ENCODE data around the gene NEDD4L. TPM values are rescaled to one million over a fixed set of nuclear protein-coding genes. Genes with fewer than 3 reads are reported as not detected.

NEDD4L gene
- total RNA-seq, 1 experiment from 2014 or later = 42.9 TPM

- H3K27me3 ChIP-seq (ENCODE audit: control insufficient read depth, insufficient read depth, low read length) = no peaks in the 10 kb centered on the region
- H3K9me3 ChIP-seq (ENCODE audit: control insufficient read depth, insufficient read depth, low read depth, low read length) = no peaks in the 10 kb centered on the region
- intact Hi-C loops (cut with micrococcal nuclease; ENCODE audit: unreplicated experiment) = no loop called here
- POLR2A ChIA-PET = no interaction called here
- TF ChIP-seq POLR2AphosphoS5 (IDR thresholded peaks at IDR 0.05; ENCODE audit: low read depth, low read length) = no peak
- TF ChIP-seq, protein P1, sequence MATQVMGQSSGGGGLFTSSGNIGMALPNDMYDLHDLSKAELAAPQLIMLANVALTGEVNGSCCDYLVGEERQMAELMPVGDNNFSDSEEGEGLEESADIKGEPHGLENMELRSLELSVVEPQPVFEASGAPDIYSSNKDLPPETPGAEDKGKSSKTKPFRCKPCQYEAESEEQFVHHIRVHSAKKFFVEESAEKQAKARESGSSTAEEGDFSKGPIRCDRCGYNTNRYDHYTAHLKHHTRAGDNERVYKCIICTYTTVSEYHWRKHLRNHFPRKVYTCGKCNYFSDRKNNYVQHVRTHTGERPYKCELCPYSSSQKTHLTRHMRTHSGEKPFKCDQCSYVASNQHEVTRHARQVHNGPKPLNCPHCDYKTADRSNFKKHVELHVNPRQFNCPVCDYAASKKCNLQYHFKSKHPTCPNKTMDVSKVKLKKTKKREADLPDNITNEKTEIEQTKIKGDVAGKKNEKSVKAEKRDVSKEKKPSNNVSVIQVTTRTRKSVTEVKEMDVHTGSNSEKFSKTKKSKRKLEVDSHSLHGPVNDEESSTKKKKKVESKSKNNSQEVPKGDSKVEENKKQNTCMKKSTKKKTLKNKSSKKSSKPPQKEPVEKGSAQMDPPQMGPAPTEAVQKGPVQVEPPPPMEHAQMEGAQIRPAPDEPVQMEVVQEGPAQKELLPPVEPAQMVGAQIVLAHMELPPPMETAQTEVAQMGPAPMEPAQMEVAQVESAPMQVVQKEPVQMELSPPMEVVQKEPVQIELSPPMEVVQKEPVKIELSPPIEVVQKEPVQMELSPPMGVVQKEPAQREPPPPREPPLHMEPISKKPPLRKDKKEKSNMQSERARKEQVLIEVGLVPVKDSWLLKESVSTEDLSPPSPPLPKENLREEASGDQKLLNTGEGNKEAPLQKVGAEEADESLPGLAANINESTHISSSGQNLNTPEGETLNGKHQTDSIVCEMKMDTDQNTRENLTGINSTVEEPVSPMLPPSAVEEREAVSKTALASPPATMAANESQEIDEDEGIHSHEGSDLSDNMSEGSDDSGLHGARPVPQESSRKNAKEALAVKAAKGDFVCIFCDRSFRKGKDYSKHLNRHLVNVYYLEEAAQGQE (IDR thresholded peaks at IDR 0.05; ENCODE audit: insufficient read depth in 1 of 2, low read depth in 2 of 2, low read length in 1 of 2) = no peak
- no peak for TF ChIP-seq SIN3A (IDR thresholded peaks at IDR 0.05; ENCODE audit: borderline replicate concordance, insufficient read depth, low read depth, low read length)
- no peak for TF ChIP-seq TCF7L2 (IDR thresholded peaks at IDR 0.05; ENCODE audit: low read depth, low read length)
- TF ChIP-seq, protein P2, sequence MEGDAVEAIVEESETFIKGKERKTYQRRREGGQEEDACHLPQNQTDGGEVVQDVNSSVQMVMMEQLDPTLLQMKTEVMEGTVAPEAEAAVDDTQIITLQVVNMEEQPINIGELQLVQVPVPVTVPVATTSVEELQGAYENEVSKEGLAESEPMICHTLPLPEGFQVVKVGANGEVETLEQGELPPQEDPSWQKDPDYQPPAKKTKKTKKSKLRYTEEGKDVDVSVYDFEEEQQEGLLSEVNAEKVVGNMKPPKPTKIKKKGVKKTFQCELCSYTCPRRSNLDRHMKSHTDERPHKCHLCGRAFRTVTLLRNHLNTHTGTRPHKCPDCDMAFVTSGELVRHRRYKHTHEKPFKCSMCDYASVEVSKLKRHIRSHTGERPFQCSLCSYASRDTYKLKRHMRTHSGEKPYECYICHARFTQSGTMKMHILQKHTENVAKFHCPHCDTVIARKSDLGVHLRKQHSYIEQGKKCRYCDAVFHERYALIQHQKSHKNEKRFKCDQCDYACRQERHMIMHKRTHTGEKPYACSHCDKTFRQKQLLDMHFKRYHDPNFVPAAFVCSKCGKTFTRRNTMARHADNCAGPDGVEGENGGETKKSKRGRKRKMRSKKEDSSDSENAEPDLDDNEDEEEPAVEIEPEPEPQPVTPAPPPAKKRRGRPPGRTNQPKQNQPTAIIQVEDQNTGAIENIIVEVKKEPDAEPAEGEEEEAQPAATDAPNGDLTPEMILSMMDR (IDR thresholded peaks at IDR 0.05) = no peak
- H3K27ac ChIP-seq (ENCODE audit: low read length) = no peak overlapping the region
- no peaks in the 10 kb centered on the region for H3K4me1 ChIP-seq (ENCODE audit: control insufficient read depth, insufficient read depth, low read length)
- no peaks in the 10 kb centered on the region for H3K36me3 ChIP-seq (ENCODE audit: control insufficient read depth, insufficient read depth, low read length)
- no peak for DNase-seq (ENCODE audit: low read depth, low spot score)
- in situ Hi-C loops (cut with HindIII; ENCODE audit: low pct_unique_long_range_greater_than_20kb, low sequenced_read_pairs) = no loop called here
- H3K4me3 ChIP-seq (ENCODE audit: low read depth in 2 of 2, low read length in 2 of 2) = no peak overlapping the region
- no TSS peak for BruUV-seq (replicated peaks)
- ATAC-seq = no peak
- CTCF ChIA-PET = no interaction called here
These were observed 33.3 kb downstream of the NEDD4L start for GRCh38 chr18:58077329-58077728.

DNA sequence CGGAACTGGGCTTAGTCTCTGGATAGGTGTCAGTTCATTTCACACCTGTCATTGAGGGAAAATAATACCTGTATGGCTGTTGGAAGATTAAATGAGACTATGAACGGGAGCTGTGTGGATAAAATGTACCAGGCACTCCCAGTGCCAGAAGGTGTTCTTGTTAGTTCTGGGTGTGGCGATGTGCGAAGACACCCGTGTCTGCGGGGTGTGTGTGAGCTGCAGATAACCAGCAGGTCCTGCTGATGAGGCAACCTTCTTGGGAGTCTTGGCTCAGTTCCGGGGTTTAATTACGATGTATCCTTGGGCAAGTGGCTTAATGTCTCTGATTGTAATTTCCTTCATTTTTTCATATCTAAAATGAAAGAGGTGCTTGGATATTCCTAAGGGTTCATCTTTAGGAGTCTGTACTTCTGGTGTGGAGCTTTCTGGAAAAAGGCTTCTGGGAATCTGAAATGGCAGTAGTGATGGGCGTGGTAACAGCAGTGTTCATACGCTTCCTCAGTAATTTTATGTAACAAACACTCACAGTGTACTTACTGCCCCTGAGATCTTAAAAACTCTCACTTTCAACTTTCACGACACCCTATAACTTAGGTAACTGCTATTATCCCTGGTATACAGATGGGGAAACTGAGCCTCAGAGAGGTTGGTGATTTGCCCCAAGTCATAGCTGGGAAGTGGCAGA lies 35.0 kb downstream of the NEDD4L start:
- Histone ChIP-seq H3K27ac (ENCODE audit: low read length) (no peak overlapping the region), H3K36me3 (ENCODE audit: control insufficient read depth, insufficient read depth, low read length) (no peaks in the 10 kb centered on the region), H3K27me3 (ENCODE audit: control insufficient read depth, insufficient read depth, low read length) (no peaks in the 10 kb centered on the region), H3K9me3 (ENCODE audit: control insufficient read depth, insufficient read depth, low read depth, low read length) (no peaks in the 10 kb centered on the region), H3K4me3 (ENCODE audit: low read depth in 2 of 2, low read length in 2 of 2) (no peak overlapping the region), H3K4me1 (ENCODE audit: control insufficient read depth, insufficient read depth, low read length) (no peaks in the 10 kb centered on the region)
- DNase-seq (ENCODE audit: low read depth, low spot score) (no peak), ATAC-seq (no peak)
- CTCF ChIA-PET = no interaction called here
- in situ Hi-C loops (cut with HindIII; ENCODE audit: low pct_unique_long_range_greater_than_20kb, low sequenced_read_pairs) = no loop called here
- TF ChIP-seq TCF7L2 (IDR thresholded peaks at IDR 0.05; ENCODE audit: low read depth, low read length) (no peak), POLR2AphosphoS5 (IDR thresholded peaks at IDR 0.05; ENCODE audit: low read depth, low read length) (no peak), SIN3A (IDR thresholded peaks at IDR 0.05; ENCODE audit: borderline replicate concordance, insufficient read depth, low read depth, low read length) (no peak)
- TF ChIP-seq, protein P1 (IDR thresholded peaks at IDR 0.05; ENCODE audit: insufficient read depth in 1 of 2, low read depth in 2 of 2, low read length in 1 of 2) = no peak
- TF ChIP-seq, protein P2 (IDR thresholded peaks at IDR 0.05) = no peak
- intact Hi-C loops (cut with micrococcal nuclease; ENCODE audit: unreplicated experiment) = no loop called here
- POLR2A ChIA-PET = no interaction called here
- BruUV-seq (replicated peaks) = no TSS peak
